IMR-90 (cell line): ENCODE measurements around the gene LTN1. TPM values are rescaled to one million over a fixed set of nuclear protein-coding genes. Genes with fewer than 3 reads are reported as not detected.

ENCODE experiments used
- ATAC-seq: fragments of 200-7000 bp; cut with Tn5 transposase; 2 replicates; pipeline ENCODE4 v1.9.1; 2020; ENCODE audit warnings: low read depth, mild to moderate bottlenecking, moderate library complexity
- BruUV-seq: library from RNA; stranded (reverse); fragments of 400-500 nt; replicated peaks from 2 replicates; lab custom pipeline; 2021; lab: Mats Ljungman, UMichigan
- CTCF ChIA-PET: fragments of 300-600 bp; formaldehyde crosslinking; extraction: SDS; loops from one replicate; lab custom pipeline; 2021; ENCODE audit warnings: antibody characterized with exemption; lab: Yijun Ruan, JAX
- POLR2A ChIA-PET: fragments of 300-600 bp; sonication (Branson Sonifier 250); formaldehyde crosslinking; loops from one replicate; lab custom pipeline; 2022; ENCODE audit warnings: antibody characterized with exemption; ENCODE audit not compliant: unreplicated experiment; lab: Charles Lee
- DNase-seq: peaks from one replicate; pipeline ENCODE4 v3.0.0; 2013
- H2AFZ ChIP-seq: replicated peaks from 2 replicates; pipeline ENCODE3; 2013; ENCODE audit warnings: low read length, mild to moderate bottlenecking; ENCODE audit not compliant: poor library complexity
- H2AK5ac ChIP-seq: 2 replicates; pipeline ENCODE4 v1.6.1; 2013; ENCODE audit warnings: low read depth, low read length, inconsistent platforms
- H2AK9ac ChIP-seq: replicated peaks from 2 replicates; pipeline ENCODE3; 2013; ENCODE audit warnings: mild to moderate bottlenecking, low read depth, low read length, moderate library complexity; ENCODE audit not compliant: poor library complexity
- H2BK120ac ChIP-seq: 2 replicates; pipeline ENCODE4 v1.6.1; 2013; ENCODE audit warnings: low read depth, low read length, inconsistent platforms
- H2BK15ac ChIP-seq: 3 replicates; pipeline ENCODE4 v1.6.1; 2013; ENCODE audit warnings: low read depth, low read length, inconsistent platforms
- H2BK20ac ChIP-seq: 2 replicates; pipeline ENCODE4 v1.6.1; 2013; ENCODE audit warnings: low read depth, mild to moderate bottlenecking, inconsistent platforms, low read length, moderate library complexity
- H2BK5ac ChIP-seq: 2 replicates; pipeline ENCODE4 v1.6.1; 2013; ENCODE audit warnings: mild to moderate bottlenecking, low read depth, low read length, inconsistent platforms; ENCODE audit not compliant: poor library complexity, severe bottlenecking
- H3K14ac ChIP-seq: replicated peaks from 2 replicates; pipeline ENCODE4 v1.6.1; 2013; ENCODE audit warnings: low read depth, low read length, inconsistent platforms
- H3K18ac ChIP-seq: 2 replicates; pipeline ENCODE4 v1.6.1; 2013; ENCODE audit warnings: low read depth, low read length, control low read depth
- H3K23ac ChIP-seq: 2 replicates; pipeline ENCODE4 v1.6.1; 2013; ENCODE audit warnings: low read depth, low read length, inconsistent platforms
- H3K27ac ChIP-seq: 2 replicates; pipeline ENCODE4 v1.5.1; 2013; ENCODE audit warnings: mild to moderate bottlenecking, control low read depth, low read length; ENCODE audit not compliant: insufficient read depth
- H3K27me3 ChIP-seq: 2 replicates; pipeline ENCODE4 v1.6.1; 2013; ENCODE audit warnings: low read length; ENCODE audit not compliant: control insufficient read depth, insufficient read depth
- H3K36me3 ChIP-seq: 2 replicates; pipeline ENCODE4 v1.6.1; 2013; ENCODE audit warnings: low read length, mixed read lengths; ENCODE audit not compliant: control insufficient read depth, insufficient read depth
- H3K4ac ChIP-seq: 2 replicates; pipeline ENCODE4 v1.6.1; 2013; ENCODE audit warnings: low read depth, low read length, inconsistent platforms
- H3K4me1 ChIP-seq: 2 replicates; pipeline ENCODE4 v1.6.1; 2013; ENCODE audit warnings: low read length, mixed read lengths; ENCODE audit not compliant: control insufficient read depth, insufficient read depth
- H3K4me2 ChIP-seq: 2 replicates; pipeline ENCODE4 v1.6.1; 2013; ENCODE audit warnings: low read depth, mild to moderate bottlenecking, control low read depth, low read length, moderate library complexity
- H3K4me3 ChIP-seq: 2 replicates; pipeline ENCODE4 v1.5.1; 2013; ENCODE audit warnings: low read depth, mild to moderate bottlenecking, control low read depth, low read length, moderate library complexity; ENCODE audit not compliant: insufficient read depth
- H3K56ac ChIP-seq: 2 replicates; pipeline ENCODE4 v1.6.1; 2013; ENCODE audit warnings: low read length, inconsistent platforms; ENCODE audit not compliant: insufficient read depth; ENCODE audit errors: extremely low read depth
- H3K79me1 ChIP-seq, 2 experiments: 2 replicates each; pipeline ENCODE4 v1.6.1; 2013; ENCODE audit warnings: low read length in 2 of 2, inconsistent platforms in 1 of 2, low read depth in 1 of 2
- H3K9ac ChIP-seq: 2 replicates; pipeline ENCODE4 v1.6.1; 2013; ENCODE audit warnings: low read depth, low read length, control low read depth
- H3K9me1 ChIP-seq: 2 replicates; pipeline ENCODE4 v1.6.1; 2013; ENCODE audit warnings: low read length, inconsistent platforms; ENCODE audit not compliant: insufficient read depth
- H3K9me3 ChIP-seq: 2 replicates; pipeline ENCODE4 v1.6.1; 2013; ENCODE audit warnings: low read length; ENCODE audit not compliant: control insufficient read depth, insufficient read depth
- H4K20me1 ChIP-seq: 2 replicates; pipeline ENCODE4 v1.6.1; 2013; ENCODE audit warnings: low read length, inconsistent platforms; ENCODE audit not compliant: insufficient read depth
- H4K5ac ChIP-seq: 2 replicates; pipeline ENCODE4 v1.6.1; 2013; ENCODE audit warnings: mild to moderate bottlenecking, low read depth, low read length, control low read depth
- H4K8ac ChIP-seq, 2 experiments: 2 replicates each; pipeline ENCODE4 v1.6.1; 2013; ENCODE audit warnings: low read depth in 2 of 2, low read length in 2 of 2, control low read depth in 1 of 2, inconsistent platforms in 1 of 2
- H4K91ac ChIP-seq: 2 replicates; pipeline ENCODE4 v1.6.1; 2013; ENCODE audit warnings: low read depth, low read length, inconsistent platforms; ENCODE audit not compliant: insufficient read depth
- MAFK ChIP-seq: IDR thresholded peaks from 2 replicates; pipeline ENCODE4 v1.6.1; 2012; ENCODE audit warnings: low read depth, low read length, improper control_type of control experiment
- POLR2A ChIP-seq: IDR thresholded peaks from 2 replicates; pipeline ENCODE4 v1.6.1; 2012; ENCODE audit warnings: mild to moderate bottlenecking, low read depth, low read length
- WGBS, 2 experiments: methylation state at CpG; one replicate each; pipeline versions ENCODE4 v1.1.5 to v1.1.7; 2013; ENCODE audit warnings: missing lambda C conversion rate in 2 of 2; ENCODE audit not compliant: insufficient read length in 1 of 2; ENCODE audit errors: extremely low coverage in 2 of 2; 5-methylcytosine and 5-hydroxymethylcytosine counted together
- dilution Hi-C: fragments of 300-500 bp; cut with HindIII; formaldehyde crosslinking; loops from one replicate; pipeline ENCODE4 v1.14.3; 2018; ENCODE audit warnings: low sequenced_read_pairs; ENCODE audit not compliant: unreplicated experiment
- in situ Hi-C: fragments of 300-500 bp; cut with MboI; formaldehyde crosslinking; loops from 3 replicates; pipeline ENCODE4 v1.14.3; 2019; ENCODE audit warnings: low sequenced_read_pairs, inconsistent platforms, mixed read lengths
- intact Hi-C: fragments of 100-400 bp; cut with micrococcal nuclease; formaldehyde crosslinking; loops from 2 replicates; pipeline ENCODE4 v1.10.0; 2022
- polyA plus RNA-seq, 3 experiments: library from polyadenylated mRNA; depleted of rRNA; stranded (reverse); fragments of >200 nt; gene quantifications; 2 replicates each; pipeline ENCODE4 v1.2.3, GENCODE V29; 2012; ENCODE audit warnings: low replicate concordance in 1 of 3
- total RNA-seq: library from RNA; depleted of rRNA; stranded (reverse); fragments of >200 nt; gene quantifications from 2 replicates; pipeline ENCODE4 v1.2.3, GENCODE V29; 2012
- TF ChIP-seq, protein P1 (sequence below): conservative IDR thresholded peaks from 2 replicates; pipeline ENCODE4 v1.5.1; 2012; ENCODE audit warnings: mild to moderate bottlenecking, low read depth, low read length, improper control_type of control experiment
- TF ChIP-seq, protein P2 (sequence below): fragments of 150-350 bp; IDR thresholded peaks from 2 replicates; pipeline ENCODE4 v1.6.1; 2016; ENCODE audit warnings: low read depth, mild to moderate bottlenecking, low read length, moderate library complexity, borderline replicate concordance

Gene LTN1
- total and polyA plus RNA-seq, 2 of the 4 experiments (the other 2 are of a cell fraction): 6.7 to 35.5 TPM

DNA sequence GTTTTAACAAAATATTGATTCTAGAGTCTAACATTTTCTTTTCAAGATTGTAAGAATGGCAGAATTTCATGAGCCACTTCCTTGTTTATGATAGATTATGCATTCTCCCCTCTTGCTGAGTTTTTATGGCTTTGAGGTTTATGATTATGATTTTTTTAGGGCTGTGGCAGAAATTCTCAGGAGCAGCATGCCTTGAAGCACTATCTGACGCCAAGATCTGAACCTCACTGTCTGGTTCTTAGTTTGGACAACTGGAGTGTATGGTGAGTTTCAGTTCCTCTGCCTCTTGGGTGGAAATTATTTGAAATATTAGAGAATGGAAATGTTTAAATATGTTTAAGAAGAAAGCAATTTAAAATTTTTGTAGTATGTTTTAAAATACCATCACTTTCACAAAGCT, 42.0 kb upstream of the LTN1 start (continued):
- TF ChIP-seq, protein P1, sequence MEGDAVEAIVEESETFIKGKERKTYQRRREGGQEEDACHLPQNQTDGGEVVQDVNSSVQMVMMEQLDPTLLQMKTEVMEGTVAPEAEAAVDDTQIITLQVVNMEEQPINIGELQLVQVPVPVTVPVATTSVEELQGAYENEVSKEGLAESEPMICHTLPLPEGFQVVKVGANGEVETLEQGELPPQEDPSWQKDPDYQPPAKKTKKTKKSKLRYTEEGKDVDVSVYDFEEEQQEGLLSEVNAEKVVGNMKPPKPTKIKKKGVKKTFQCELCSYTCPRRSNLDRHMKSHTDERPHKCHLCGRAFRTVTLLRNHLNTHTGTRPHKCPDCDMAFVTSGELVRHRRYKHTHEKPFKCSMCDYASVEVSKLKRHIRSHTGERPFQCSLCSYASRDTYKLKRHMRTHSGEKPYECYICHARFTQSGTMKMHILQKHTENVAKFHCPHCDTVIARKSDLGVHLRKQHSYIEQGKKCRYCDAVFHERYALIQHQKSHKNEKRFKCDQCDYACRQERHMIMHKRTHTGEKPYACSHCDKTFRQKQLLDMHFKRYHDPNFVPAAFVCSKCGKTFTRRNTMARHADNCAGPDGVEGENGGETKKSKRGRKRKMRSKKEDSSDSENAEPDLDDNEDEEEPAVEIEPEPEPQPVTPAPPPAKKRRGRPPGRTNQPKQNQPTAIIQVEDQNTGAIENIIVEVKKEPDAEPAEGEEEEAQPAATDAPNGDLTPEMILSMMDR: no peak

DNA sequence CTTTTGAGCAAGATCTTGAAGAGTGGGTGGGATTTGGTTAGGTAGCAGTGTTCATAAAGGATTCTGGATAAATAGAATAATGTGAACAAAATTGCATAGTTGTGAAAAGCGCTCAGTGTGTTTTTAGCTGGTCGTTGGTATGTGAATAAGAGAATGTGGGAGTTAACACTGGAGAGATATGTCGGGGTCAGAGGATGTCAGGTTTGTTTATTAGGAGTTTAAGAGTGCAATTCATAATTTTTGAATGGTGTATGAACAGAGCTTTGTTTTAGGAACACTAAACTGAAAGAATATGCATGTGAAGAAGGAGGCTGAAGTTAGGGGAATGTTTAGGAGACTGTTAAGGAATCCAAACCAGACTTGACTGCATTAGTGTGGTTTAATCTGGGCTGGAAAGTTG, 41.2 kb upstream of the LTN1 start:
- H2BK5ac ChIP-seq: no peak overlapping the region
- H3K27ac ChIP-seq: no peak overlapping the region
- H3K14ac ChIP-seq: no peak overlapping the region
- H3K36me3 ChIP-seq: peaks cover 37% of the 10 kb centered on the region
- no peaks in the 10 kb centered on the region for H3K27me3 ChIP-seq
- no peaks in the 10 kb centered on the region for H3K4me1 ChIP-seq
- H2AK9ac ChIP-seq: no peak overlapping the region
- no peaks in the 10 kb centered on the region for H4K20me1 ChIP-seq
- H3K56ac ChIP-seq: no peak overlapping the region
- intact Hi-C loops (loop anchor here (5.0 kb wide), 1 partner anchor 33 kb away; no protein-coding TSS in a partner anchor), in situ Hi-C loops (loop anchor here (5.0 kb wide), 1 partner anchor 33 kb away; no protein-coding TSS in a partner anchor), dilution Hi-C loops (no loop called here)
- H3K4me3 ChIP-seq: no peak overlapping the region
- H3K9me1 ChIP-seq: peaks cover 4% of the 10 kb centered on the region; the same call in 1 of the 2 replicates
- H3K9ac ChIP-seq: no peak overlapping the region
- no TSS peak for BruUV-seq
- H3K18ac ChIP-seq: no peak overlapping the region
- no peak overlapping the region for H3K4ac ChIP-seq
- no peak overlapping the region for H4K5ac ChIP-seq
- no peak overlapping the region for H2BK15ac ChIP-seq
- 100% methylated on average over 1 of the region's 3 CpGs; no CpG with 5 or more reads in 1 of the 2 experiments for WGBS, 2 experiments
- H3K79me1 ChIP-seq: peaks cover 19 to 26% of the 10 kb centered on the region in 2 experiments
- peak; percentile 60 for ATAC-seq
- no peak overlapping the region for H4K8ac ChIP-seq
- DNase-seq: peak; percentile 35
- no peak overlapping the region for H2AK5ac ChIP-seq
- no peaks in the 10 kb centered on the region for H3K9me3 ChIP-seq
- TF ChIP-seq, protein P2, sequence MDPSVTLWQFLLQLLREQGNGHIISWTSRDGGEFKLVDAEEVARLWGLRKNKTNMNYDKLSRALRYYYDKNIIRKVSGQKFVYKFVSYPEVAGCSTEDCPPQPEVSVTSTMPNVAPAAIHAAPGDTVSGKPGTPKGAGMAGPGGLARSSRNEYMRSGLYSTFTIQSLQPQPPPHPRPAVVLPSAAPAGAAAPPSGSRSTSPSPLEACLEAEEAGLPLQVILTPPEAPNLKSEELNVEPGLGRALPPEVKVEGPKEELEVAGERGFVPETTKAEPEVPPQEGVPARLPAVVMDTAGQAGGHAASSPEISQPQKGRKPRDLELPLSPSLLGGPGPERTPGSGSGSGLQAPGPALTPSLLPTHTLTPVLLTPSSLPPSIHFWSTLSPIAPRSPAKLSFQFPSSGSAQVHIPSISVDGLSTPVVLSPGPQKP: no peak
- no peak for TF ChIP-seq POLR2A
- no peak for TF ChIP-seq MAFK
- ChIA-PET POLR2A (no interaction called here), CTCF (no interaction called here)
- no peak overlapping the region for H3K4me2 ChIP-seq
- no peak overlapping the region for H2AFZ ChIP-seq
- no peak overlapping the region for H2BK120ac ChIP-seq
- no peak overlapping the region for H3K23ac ChIP-seq
- H4K91ac ChIP-seq: no peak overlapping the region
- H2BK20ac ChIP-seq: no peak overlapping the region
